C4-2B (cell line): ENCODE data around the gene USP36.

Source experiments
- H3K27ac ChIP-seq: fragments of 450-650 bp; 2 replicates; pipeline ENCODE4 v1.5.1; 2017
- CTCF ChIP-seq: fragments of 450-650 bp; conservative IDR thresholded peaks from 2 replicates; pipeline ENCODE4 v1.5.1; 2017; ENCODE audit warnings: mild to moderate bottlenecking
- ZFX ChIP-seq: fragments of 450-650 bp; IDR thresholded peaks from 2 replicates; pipeline ENCODE4 v1.6.1; 2017

The USP36 gene

GRCh38 chr17:78794864-78795640 is 45.6 kb downstream of the USP36 start:
- H3K27ac ChIP-seq, result no peak overlapping the region
- TF ChIP-seq ZFX (no peak), CTCF (no peak)

GRCh38 chr17:78794399-78794798 is 46.2 kb downstream of the USP36 start:
- no peak for TF ChIP-seq ZFX
- no peak for TF ChIP-seq CTCF
- H3K27ac ChIP-seq, result no peak overlapping the region

- TF ChIP-seq ZFX, result no peak
- no peak for TF ChIP-seq CTCF
- H3K27ac ChIP-seq, result no peak overlapping the region
Observed at GRCh38 chr17:78793968-78794367, 46.6 kb downstream of the USP36 start.

GRCh38 chr17:78793415-78793814 is 47.2 kb downstream of the USP36 start:
- TF ChIP-seq CTCF (no peak), ZFX (no peak)
- no peak overlapping the region for H3K27ac ChIP-seq

GRCh38 chr17:78791840-78792709 is 48.5 kb downstream of the USP36 start:
- TF ChIP-seq ZFX (no peak), CTCF (no peak)
- H3K27ac ChIP-seq, result no peak overlapping the region

- no peak overlapping the region for H3K27ac ChIP-seq
- TF ChIP-seq ZFX (no peak), CTCF (no peak)
Observed at GRCh38 chr17:78790552-78790951, 50.1 kb downstream of the USP36 start.

GRCh38 chr17:78789663-78790181 is 50.9 kb downstream of the USP36 start:
- no peak overlapping the region for H3K27ac ChIP-seq
- no peak for TF ChIP-seq ZFX
- TF ChIP-seq CTCF, result no peak
